IMR-90 (cell line): Measurements from ENCODE around the gene CCDC92. TPM values are rescaled to one million over a fixed set of nuclear protein-coding genes. Genes with fewer than 3 reads are reported as not detected.

Source experiments
- ATAC-seq: fragments of 200-7000 bp; cut with Tn5 transposase; 2 replicates; pipeline ENCODE4 v1.9.1; 2020; ENCODE audit warnings: low read depth, mild to moderate bottlenecking, moderate library complexity
- BruUV-seq: library from RNA; stranded (reverse); fragments of 400-500 nt; replicated peaks from 2 replicates; lab custom pipeline; 2021; lab: Mats Ljungman, UMichigan
- CTCF ChIA-PET: fragments of 300-600 bp; formaldehyde crosslinking; extraction: SDS; loops from one replicate; lab custom pipeline; 2021; ENCODE audit warnings: antibody characterized with exemption; lab: Yijun Ruan, JAX
- POLR2A ChIA-PET: fragments of 300-600 bp; sonication (Branson Sonifier 250); formaldehyde crosslinking; loops from one replicate; lab custom pipeline; 2022; ENCODE audit warnings: antibody characterized with exemption; ENCODE audit not compliant: unreplicated experiment; lab: Charles Lee
- DNase-seq: peaks from one replicate; pipeline ENCODE4 v3.0.0; 2013
- H2AFZ ChIP-seq: replicated peaks from 2 replicates; pipeline ENCODE3; 2013; ENCODE audit warnings: low read length, mild to moderate bottlenecking; ENCODE audit not compliant: poor library complexity
- H2AK5ac ChIP-seq: 2 replicates; pipeline ENCODE4 v1.6.1; 2013; ENCODE audit warnings: low read depth, low read length, inconsistent platforms
- H2AK9ac ChIP-seq: replicated peaks from 2 replicates; pipeline ENCODE3; 2013; ENCODE audit warnings: mild to moderate bottlenecking, low read depth, low read length, moderate library complexity; ENCODE audit not compliant: poor library complexity
- H2BK120ac ChIP-seq: 2 replicates; pipeline ENCODE4 v1.6.1; 2013; ENCODE audit warnings: low read depth, low read length, inconsistent platforms
- H2BK15ac ChIP-seq: 3 replicates; pipeline ENCODE4 v1.6.1; 2013; ENCODE audit warnings: low read depth, low read length, inconsistent platforms
- H2BK20ac ChIP-seq: 2 replicates; pipeline ENCODE4 v1.6.1; 2013; ENCODE audit warnings: low read depth, mild to moderate bottlenecking, inconsistent platforms, low read length, moderate library complexity
- H2BK5ac ChIP-seq: 2 replicates; pipeline ENCODE4 v1.6.1; 2013; ENCODE audit warnings: mild to moderate bottlenecking, low read depth, low read length, inconsistent platforms; ENCODE audit not compliant: poor library complexity, severe bottlenecking
- H3K14ac ChIP-seq: replicated peaks from 2 replicates; pipeline ENCODE4 v1.6.1; 2013; ENCODE audit warnings: low read depth, low read length, inconsistent platforms
- H3K18ac ChIP-seq: 2 replicates; pipeline ENCODE4 v1.6.1; 2013; ENCODE audit warnings: low read depth, low read length, control low read depth
- H3K23ac ChIP-seq: 2 replicates; pipeline ENCODE4 v1.6.1; 2013; ENCODE audit warnings: low read depth, low read length, inconsistent platforms
- H3K27ac ChIP-seq: 2 replicates; pipeline ENCODE4 v1.5.1; 2013; ENCODE audit warnings: mild to moderate bottlenecking, control low read depth, low read length; ENCODE audit not compliant: insufficient read depth
- H3K27me3 ChIP-seq: 2 replicates; pipeline ENCODE4 v1.6.1; 2013; ENCODE audit warnings: low read length; ENCODE audit not compliant: control insufficient read depth, insufficient read depth
- H3K36me3 ChIP-seq: 2 replicates; pipeline ENCODE4 v1.6.1; 2013; ENCODE audit warnings: low read length, mixed read lengths; ENCODE audit not compliant: control insufficient read depth, insufficient read depth
- H3K4ac ChIP-seq: 2 replicates; pipeline ENCODE4 v1.6.1; 2013; ENCODE audit warnings: low read depth, low read length, inconsistent platforms
- H3K4me1 ChIP-seq: 2 replicates; pipeline ENCODE4 v1.6.1; 2013; ENCODE audit warnings: low read length, mixed read lengths; ENCODE audit not compliant: control insufficient read depth, insufficient read depth
- H3K4me2 ChIP-seq: 2 replicates; pipeline ENCODE4 v1.6.1; 2013; ENCODE audit warnings: low read depth, mild to moderate bottlenecking, control low read depth, low read length, moderate library complexity
- H3K4me3 ChIP-seq: 2 replicates; pipeline ENCODE4 v1.5.1; 2013; ENCODE audit warnings: low read depth, mild to moderate bottlenecking, control low read depth, low read length, moderate library complexity; ENCODE audit not compliant: insufficient read depth
- H3K56ac ChIP-seq: 2 replicates; pipeline ENCODE4 v1.6.1; 2013; ENCODE audit warnings: low read length, inconsistent platforms; ENCODE audit not compliant: insufficient read depth; ENCODE audit errors: extremely low read depth
- H3K79me1 ChIP-seq, 2 experiments: 2 replicates each; pipeline ENCODE4 v1.6.1; 2013; ENCODE audit warnings: low read length in 2 of 2, inconsistent platforms in 1 of 2, low read depth in 1 of 2
- H3K9ac ChIP-seq: 2 replicates; pipeline ENCODE4 v1.6.1; 2013; ENCODE audit warnings: low read depth, low read length, control low read depth
- H3K9me1 ChIP-seq: 2 replicates; pipeline ENCODE4 v1.6.1; 2013; ENCODE audit warnings: low read length, inconsistent platforms; ENCODE audit not compliant: insufficient read depth
- H3K9me3 ChIP-seq: 2 replicates; pipeline ENCODE4 v1.6.1; 2013; ENCODE audit warnings: low read length; ENCODE audit not compliant: control insufficient read depth, insufficient read depth
- H4K20me1 ChIP-seq: 2 replicates; pipeline ENCODE4 v1.6.1; 2013; ENCODE audit warnings: low read length, inconsistent platforms; ENCODE audit not compliant: insufficient read depth
- H4K5ac ChIP-seq: 2 replicates; pipeline ENCODE4 v1.6.1; 2013; ENCODE audit warnings: mild to moderate bottlenecking, low read depth, low read length, control low read depth
- H4K8ac ChIP-seq, 2 experiments: 2 replicates each; pipeline ENCODE4 v1.6.1; 2013; ENCODE audit warnings: low read depth in 2 of 2, low read length in 2 of 2, control low read depth in 1 of 2, inconsistent platforms in 1 of 2
- H4K91ac ChIP-seq: 2 replicates; pipeline ENCODE4 v1.6.1; 2013; ENCODE audit warnings: low read depth, low read length, inconsistent platforms; ENCODE audit not compliant: insufficient read depth
- BHLHE40 ChIP-seq: fragments of 150-350 bp; IDR thresholded peaks from 2 replicates; pipeline ENCODE4 v1.6.1; 2016; ENCODE audit warnings: mild to moderate bottlenecking, low read depth, low read length
- CEBPB ChIP-seq: IDR thresholded peaks from 2 replicates; pipeline ENCODE4 v1.6.1; 2012; ENCODE audit warnings: low read depth, low read length, improper control_type of control experiment
- CHD1 ChIP-seq: IDR thresholded peaks from 2 replicates; pipeline ENCODE4 v1.6.1; 2012; ENCODE audit warnings: low read depth, low read length, improper control_type of control experiment
- FOS ChIP-seq: fragments of 150-350 bp; IDR thresholded peaks from 2 replicates; pipeline ENCODE4 v1.6.1; 2016; ENCODE audit warnings: low read depth, low read length
- MAFK ChIP-seq: IDR thresholded peaks from 2 replicates; pipeline ENCODE4 v1.6.1; 2012; ENCODE audit warnings: low read depth, low read length, improper control_type of control experiment
- MAZ ChIP-seq: IDR thresholded peaks from 2 replicates; pipeline ENCODE4 v1.6.1; 2012; ENCODE audit warnings: low read depth, mild to moderate bottlenecking, low read length, improper control_type of control experiment, moderate library complexity, borderline replicate concordance
- MXI1 ChIP-seq: IDR thresholded peaks from 2 replicates; pipeline ENCODE4 v1.6.1; 2012; ENCODE audit warnings: low read depth, mild to moderate bottlenecking, low read length, moderate library complexity, borderline replicate concordance
- NFE2L2 ChIP-seq: fragments of 150-350 bp; IDR thresholded peaks from 2 replicates; pipeline ENCODE4 v1.6.1; 2016; ENCODE audit warnings: low read depth, mild to moderate bottlenecking, low read length
- POLR2A ChIP-seq: IDR thresholded peaks from 2 replicates; pipeline ENCODE4 v1.6.1; 2012; ENCODE audit warnings: mild to moderate bottlenecking, low read depth, low read length
- RAD21 ChIP-seq: IDR thresholded peaks from 2 replicates; pipeline ENCODE4 v1.6.1; 2012; ENCODE audit warnings: low read length, improper control_type of control experiment
- RCOR1 ChIP-seq: IDR thresholded peaks from 2 replicates; pipeline ENCODE4 v1.6.1; 2012; ENCODE audit warnings: mild to moderate bottlenecking, low read length, improper control_type of control experiment; ENCODE audit not compliant: insufficient replicate concordance
- RFX5 ChIP-seq: IDR thresholded peaks from 2 replicates; pipeline ENCODE4 v1.8.0; 2012; ENCODE audit warnings: low read depth, mild to moderate bottlenecking, low read length, moderate library complexity
- SMC3 ChIP-seq: fragments of 150-350 bp; IDR thresholded peaks from 2 replicates; pipeline ENCODE4 v1.6.1; 2016; ENCODE audit warnings: low read depth, mild to moderate bottlenecking, antibody characterized with exemption, low read length, moderate library complexity
- WGBS, 2 experiments: methylation state at CpG; one replicate each; pipeline versions ENCODE4 v1.1.5 to v1.1.7; 2013; ENCODE audit warnings: missing lambda C conversion rate in 2 of 2; ENCODE audit not compliant: insufficient read length in 1 of 2; ENCODE audit errors: extremely low coverage in 2 of 2; 5-methylcytosine and 5-hydroxymethylcytosine counted together
- dilution Hi-C: fragments of 300-500 bp; cut with HindIII; formaldehyde crosslinking; loops from one replicate; pipeline ENCODE4 v1.14.3; 2018; ENCODE audit warnings: low sequenced_read_pairs; ENCODE audit not compliant: unreplicated experiment
- in situ Hi-C: fragments of 300-500 bp; cut with MboI; formaldehyde crosslinking; loops from 3 replicates; pipeline ENCODE4 v1.14.3; 2019; ENCODE audit warnings: low sequenced_read_pairs, inconsistent platforms, mixed read lengths
- intact Hi-C: fragments of 100-400 bp; cut with micrococcal nuclease; formaldehyde crosslinking; loops from 2 replicates; pipeline ENCODE4 v1.10.0; 2022
- polyA plus RNA-seq, 3 experiments: library from polyadenylated mRNA; depleted of rRNA; stranded (reverse); fragments of >200 nt; gene quantifications; 2 replicates each; pipeline ENCODE4 v1.2.3, GENCODE V29; 2012; ENCODE audit warnings: low replicate concordance in 1 of 3
- total RNA-seq: library from RNA; depleted of rRNA; stranded (reverse); fragments of >200 nt; gene quantifications from 2 replicates; pipeline ENCODE4 v1.2.3, GENCODE V29; 2012
- TF ChIP-seq, protein P1 (sequence below): conservative IDR thresholded peaks from 2 replicates; pipeline ENCODE4 v1.5.1; 2012; ENCODE audit warnings: mild to moderate bottlenecking, low read depth, low read length, improper control_type of control experiment
- TF ChIP-seq, protein P2 (sequence below): fragments of 150-350 bp; IDR thresholded peaks from 2 replicates; pipeline ENCODE4 v1.6.1; 2017; ENCODE audit warnings: mild to moderate bottlenecking, antibody characterized with exemption, low read length, low read depth

Gene CCDC92
- total and polyA plus RNA-seq, 2 of the 4 experiments (the other 2 are of a cell fraction), result 5.7 to 55.5 TPM

- peaks cover 17% of the 10 kb centered on the region; the same call in 1 of the 2 replicates for H4K20me1 ChIP-seq
- WGBS, 2 experiments, result 69% methylated on average over 3 of the region's 5 CpGs; no CpG with 5 or more reads in 1 of the 2 experiments
Observed at GRCh38 chr12:124000111-124000510, 27.5 kb upstream of the CCDC92 start.

More at GRCh38 chr12:124000111-124000510, 27.5 kb upstream of the CCDC92 start:
- Histone ChIP-seq H3K9me1 (peaks cover 39% of the 10 kb centered on the region), H3K4ac (no peak overlapping the region), H3K9ac (no peak overlapping the region), H3K14ac (no peak overlapping the region), H4K8ac (no peak overlapping the region), H4K91ac (no peak overlapping the region), H2AFZ (no peak overlapping the region), H3K4me2 (no peak overlapping the region), H2BK120ac (no peak overlapping the region), H3K56ac (no peak overlapping the region), H2BK5ac (no peak overlapping the region), H3K18ac (peak overlapping the region; percentile 46; the same call in 1 of the 2 replicates), H2BK20ac (no peak overlapping the region), H3K4me1 (peaks cover 34% of the 10 kb centered on the region), H3K9me3 (no peaks in the 10 kb centered on the region), H4K5ac (no peak overlapping the region), H3K27ac (no peak overlapping the region), H3K79me1 (peaks cover 46 to 81% of the 10 kb centered on the region in 2 experiments), H3K36me3 (peaks cover 4% of the 10 kb centered on the region; the same call in 1 of the 2 replicates), H2BK15ac (no peak overlapping the region; the same call in 2 of the 3 replicates), H3K27me3 (no peaks in the 10 kb centered on the region), H2AK5ac (0 out of 2 replicates have a peak overlapping the region, but pooled peaks have one; percentile 1), H3K4me3 (no peak overlapping the region), H2AK9ac (no peak overlapping the region), H3K23ac (no peak overlapping the region)
- dilution Hi-C loops (no loop called here), in situ Hi-C loops (no loop called here), intact Hi-C loops (no loop called here)
- no peak for ATAC-seq
- CTCF ChIA-PET, result no interaction called here
- BruUV-seq, result no TSS peak
- TF ChIP-seq POLR2A (no peak), CEBPB (no peak), RCOR1 (no peak), RAD21 (no peak), MXI1 (no peak), SMC3 (no peak), BHLHE40 (no peak), FOS (no peak), CHD1 (no peak), NFE2L2 (no peak), MAFK (no peak), RFX5 (no peak), MAZ (no peak)
- TF ChIP-seq, protein P1, sequence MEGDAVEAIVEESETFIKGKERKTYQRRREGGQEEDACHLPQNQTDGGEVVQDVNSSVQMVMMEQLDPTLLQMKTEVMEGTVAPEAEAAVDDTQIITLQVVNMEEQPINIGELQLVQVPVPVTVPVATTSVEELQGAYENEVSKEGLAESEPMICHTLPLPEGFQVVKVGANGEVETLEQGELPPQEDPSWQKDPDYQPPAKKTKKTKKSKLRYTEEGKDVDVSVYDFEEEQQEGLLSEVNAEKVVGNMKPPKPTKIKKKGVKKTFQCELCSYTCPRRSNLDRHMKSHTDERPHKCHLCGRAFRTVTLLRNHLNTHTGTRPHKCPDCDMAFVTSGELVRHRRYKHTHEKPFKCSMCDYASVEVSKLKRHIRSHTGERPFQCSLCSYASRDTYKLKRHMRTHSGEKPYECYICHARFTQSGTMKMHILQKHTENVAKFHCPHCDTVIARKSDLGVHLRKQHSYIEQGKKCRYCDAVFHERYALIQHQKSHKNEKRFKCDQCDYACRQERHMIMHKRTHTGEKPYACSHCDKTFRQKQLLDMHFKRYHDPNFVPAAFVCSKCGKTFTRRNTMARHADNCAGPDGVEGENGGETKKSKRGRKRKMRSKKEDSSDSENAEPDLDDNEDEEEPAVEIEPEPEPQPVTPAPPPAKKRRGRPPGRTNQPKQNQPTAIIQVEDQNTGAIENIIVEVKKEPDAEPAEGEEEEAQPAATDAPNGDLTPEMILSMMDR, result no peak
- TF ChIP-seq, protein P2, sequence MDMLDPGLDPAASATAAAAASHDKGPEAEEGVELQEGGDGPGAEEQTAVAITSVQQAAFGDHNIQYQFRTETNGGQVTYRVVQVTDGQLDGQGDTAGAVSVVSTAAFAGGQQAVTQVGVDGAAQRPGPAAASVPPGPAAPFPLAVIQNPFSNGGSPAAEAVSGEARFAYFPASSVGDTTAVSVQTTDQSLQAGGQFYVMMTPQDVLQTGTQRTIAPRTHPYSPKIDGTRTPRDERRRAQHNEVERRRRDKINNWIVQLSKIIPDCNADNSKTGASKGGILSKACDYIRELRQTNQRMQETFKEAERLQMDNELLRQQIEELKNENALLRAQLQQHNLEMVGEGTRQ, result no peak
- DNase-seq, result no peak
- POLR2A ChIA-PET, result no interaction called here
